Immature natural killer cell (primary cell): Measurements from ENCODE around the gene SIKE1. TPM values are rescaled to one million over a fixed set of nuclear protein-coding genes. Genes with fewer than 3 reads are reported as not detected.
A peak's percentile ranks its signal among the peaks of the same experiment; 100 is the strongest.
"Not testable (repeated sequence)": the region's sequence is repeated elsewhere in the genome, so short reads cannot be mapped to it uniquely, and the experiment has no call there.

Experiments used
- DNase-seq, 3 donors: peaks; one replicate each; pipeline ENCODE4 v3.0.0; 2022; ENCODE audit warnings: mixed read lengths in 1 of 3
- H3K27ac Mint-ChIP-seq, 6 donors: one replicate each; pipeline ENCODE4 v1.8.0; 2020; ENCODE audit warnings: mixed read lengths in 6 of 6, mild to moderate bottlenecking in 5 of 6, inconsistent platforms in 4 of 6, moderate library complexity in 3 of 6
- H3K27me3 Mint-ChIP-seq, 3 donors: one replicate each; pipeline ENCODE4 v1.8.0; 2020 to 2021; ENCODE audit warnings: low read depth in 3 of 3, mild to moderate bottlenecking in 3 of 3, mixed read lengths in 3 of 3, moderate library complexity in 3 of 3, inconsistent platforms in 1 of 3
- H3K36me3 Mint-ChIP-seq, 3 donors: one replicate each; pipeline ENCODE4 v1.8.0; 2020; ENCODE audit warnings: mixed read lengths in 3 of 3, inconsistent platforms in 2 of 3, mild to moderate bottlenecking in 2 of 3
- H3K4me1 Mint-ChIP-seq, 2 donors: one replicate each; pipeline ENCODE4 v1.8.0; 2020; ENCODE audit warnings: inconsistent platforms in 2 of 2, mild to moderate bottlenecking in 2 of 2, mixed read lengths in 2 of 2, moderate library complexity in 1 of 2
- H3K4me3 Mint-ChIP-seq, 5 donors: one replicate each; pipeline ENCODE4 v1.8.0; 2020; ENCODE audit warnings: mild to moderate bottlenecking in 5 of 5, mixed read lengths in 5 of 5, inconsistent platforms in 3 of 5, moderate library complexity in 3 of 5
- H3K9me3 Mint-ChIP-seq, 6 donors: one replicate each; pipeline ENCODE4 v1.8.0; 2020; ENCODE audit warnings: mild to moderate bottlenecking in 6 of 6, mixed read lengths in 6 of 6, inconsistent platforms in 4 of 6, moderate library complexity in 3 of 6
- polyA plus RNA-seq, 3 donors: library from polyadenylated mRNA; unstranded; fragments of 300-500 nt; fragmentation: Illumina TruSeq; gene quantifications; one replicate each; pipeline ENCODE4 v1.2.3, GENCODE V29; 2021

SIKE1 gene
- 10 to 100 TPM; 32.8 to 50.4 (median 37.9) TPM for polyA plus RNA-seq

DNA sequence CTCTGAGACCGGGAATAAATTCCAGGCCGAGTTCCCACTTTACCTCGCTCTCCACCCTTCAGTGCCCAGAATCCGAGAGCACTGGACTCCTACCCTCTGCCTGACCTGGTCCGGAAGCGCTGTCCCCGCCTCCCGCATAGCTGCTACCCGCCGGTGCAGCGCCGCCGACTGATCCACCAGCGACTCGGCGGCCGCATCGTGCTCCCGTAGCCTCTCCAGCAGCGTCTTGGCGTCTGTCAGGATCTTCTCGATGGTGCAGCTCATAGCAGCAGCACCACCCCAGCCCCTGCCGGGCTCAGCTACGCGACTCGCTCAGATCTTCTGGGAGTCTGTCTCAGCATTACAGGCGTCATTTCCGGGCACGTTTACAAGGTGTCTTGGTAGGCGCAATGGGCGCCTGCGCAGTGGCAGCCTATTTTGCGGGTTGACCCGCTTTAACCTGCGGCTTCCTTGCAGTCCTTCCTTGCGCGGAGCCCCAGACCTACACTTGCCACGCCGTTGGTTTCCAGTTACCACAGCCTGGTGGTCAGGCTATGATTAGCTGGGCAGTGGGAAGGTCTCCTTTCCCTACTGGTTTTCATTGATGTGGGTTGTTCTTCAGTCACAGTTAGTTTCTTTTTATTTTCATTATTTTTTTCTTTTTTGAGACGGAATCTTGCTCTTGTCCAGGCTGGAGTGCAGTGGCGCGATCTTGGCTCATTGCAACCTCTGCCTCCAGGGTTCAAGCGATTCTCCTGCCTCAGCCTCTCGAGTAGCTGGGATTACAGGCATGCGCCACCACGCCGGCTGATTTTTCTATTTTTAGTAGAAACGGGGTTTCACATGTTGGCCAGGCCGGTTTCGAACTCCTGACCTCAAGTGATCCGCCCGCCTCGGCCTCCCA, at the start of gene SIKE1:
SIKE1 (minus strand) TSS at position 342 of the 883 bp plus-strand sequence; CDS start at position 264, 78 bp downstream.
- Mint-ChIP-seq H3K27me3 (peaks cover 7 to 16% (median 11%) of the 10 kb centered on the region in 3 donors), H3K4me3 (peak within 1 kb of the TSS; percentile 98 to 100 (median 100)), H3K27ac (peak within 1 kb of the TSS; percentile 94 to 100 (median 99)), H3K36me3 (peaks cover 6 to 23% (median 12%) of the 10 kb centered on the region in 3 donors), H3K9me3 (peaks cover 0 to under 1% (median 0%) of the 10 kb centered on the region in 6 donors), H3K4me1 (peaks cover 29 to 37% of the 10 kb centered on the region in 2 donors)
- peak; percentile 95 to 96 (median 95) for DNase-seq

GRCh38 chr1:114830075-114830474, 49.6 kb upstream of the SIKE1 start:
- not testable (repeated sequence) for H3K27ac Mint-ChIP-seq, H3K4me3 Mint-ChIP-seq

GRCh38 chr1:114828251-114828650, 47.8 kb upstream of the SIKE1 start:
- DNase-seq: no peak
- Mint-ChIP-seq H3K36me3 (no peaks in the 10 kb centered on the region), H3K4me3 (no peak overlapping the region), H3K27ac (no peak overlapping the region), H3K4me1 (no peaks in the 10 kb centered on the region), H3K9me3 (peaks cover 0 to 14% (median 8%) of the 10 kb centered on the region in 6 donors), H3K27me3 (peaks cover 2 to 10% (median 4%) of the 10 kb centered on the region in 3 donors)

More at GRCh38 chr1:114830075-114830474, 49.6 kb upstream of the SIKE1 start:
- not testable (repeated sequence) for H3K36me3 Mint-ChIP-seq, H3K4me1 Mint-ChIP-seq, H3K9me3 Mint-ChIP-seq, DNase-seq
- peaks cover 2 to 10% (median 4%) of the 10 kb centered on the region in 3 donors for H3K27me3 Mint-ChIP-seq

DNA sequence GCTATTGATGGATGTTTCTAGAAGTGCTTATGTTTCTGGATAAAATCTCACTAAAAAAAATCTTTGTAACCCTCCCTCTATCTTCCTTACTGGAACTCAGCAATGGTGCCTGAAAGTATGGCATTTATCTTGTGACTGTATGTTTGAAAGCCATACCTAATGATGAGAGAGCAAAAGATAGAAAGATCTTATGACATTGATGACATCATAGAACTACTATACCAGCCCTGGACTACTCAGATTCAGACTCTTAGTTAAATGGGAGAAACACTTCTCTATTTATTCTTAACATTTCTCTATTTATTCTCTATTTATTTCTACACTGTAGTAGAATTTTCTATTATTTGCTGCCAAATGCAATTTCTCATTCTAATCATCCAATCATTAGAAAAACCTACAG, 41.5 kb upstream of the SIKE1 start:
- Mint-ChIP-seq H3K27me3 (peaks cover 1 to 13% (median 5%) of the 10 kb centered on the region in 3 donors), H3K4me1 (no peaks in the 10 kb centered on the region), H3K9me3 (peaks cover 0 to 23% (median 16%) of the 10 kb centered on the region in 6 donors), H3K27ac (no peak overlapping the region), H3K4me3 (no peak overlapping the region), H3K36me3 (peaks cover 0 to 3% (median 0%) of the 10 kb centered on the region in 3 donors)
- no peak for DNase-seq

DNA sequence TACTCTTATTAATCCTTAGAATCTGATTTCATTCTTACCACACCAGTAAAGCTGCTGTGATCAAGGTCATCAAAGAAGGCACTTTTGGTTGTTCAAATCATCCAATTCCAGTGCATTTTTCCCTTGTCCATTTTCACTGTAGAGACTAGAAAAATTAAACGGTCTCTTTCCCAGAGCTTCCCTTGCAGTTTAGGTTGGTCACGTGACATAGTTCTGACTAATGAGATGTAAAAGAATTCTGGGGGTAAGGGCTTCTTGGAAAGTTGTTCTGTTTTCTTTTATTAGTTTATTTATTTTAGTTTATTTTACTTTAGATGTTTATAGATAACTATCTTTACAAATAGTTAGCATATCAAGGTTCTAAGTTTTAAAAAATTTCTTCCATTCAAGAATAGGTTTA, 39.9 kb upstream of the SIKE1 start:
- Mint-ChIP-seq H3K27ac (no peak overlapping the region), H3K36me3 (peaks cover 0 to 3% (median 0%) of the 10 kb centered on the region in 3 donors), H3K27me3 (peaks cover 0 to 13% (median 5%) of the 10 kb centered on the region in 3 donors), H3K4me1 (no peaks in the 10 kb centered on the region), H3K9me3 (peaks cover 0 to 21% (median 15%) of the 10 kb centered on the region in 6 donors), H3K4me3 (no peak overlapping the region)
- no peak for DNase-seq

DNA sequence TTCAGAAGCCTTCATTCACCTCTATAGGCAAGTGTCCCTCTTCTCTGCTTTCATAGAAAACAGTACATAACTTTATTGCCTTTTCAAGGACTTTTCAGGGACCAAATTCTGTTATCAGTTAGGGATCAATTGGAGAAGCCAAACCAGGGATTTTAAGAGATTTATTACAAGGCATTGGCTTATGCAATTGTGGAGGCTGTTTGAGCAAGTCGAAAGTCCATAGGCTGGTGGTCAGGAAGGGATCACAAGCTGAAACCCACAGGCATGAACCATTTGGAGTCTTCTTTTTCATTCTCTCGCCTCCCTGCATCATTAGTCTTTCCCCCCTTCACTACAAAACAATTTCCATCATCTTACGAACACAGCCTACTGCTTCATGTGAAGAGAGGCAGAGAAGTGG, 39.4 kb upstream of the SIKE1 start:
- Mint-ChIP-seq H3K9me3 (peaks cover 0 to 20% (median 13%) of the 10 kb centered on the region in 6 donors), H3K27ac (no peak overlapping the region), H3K27me3 (peaks cover 0 to 10% (median 5%) of the 10 kb centered on the region in 3 donors), H3K4me1 (no peaks in the 10 kb centered on the region), H3K36me3 (peaks cover 0 to 3% (median 0%) of the 10 kb centered on the region in 3 donors), H3K4me3 (no peak overlapping the region)
- no peak for DNase-seq

DNA sequence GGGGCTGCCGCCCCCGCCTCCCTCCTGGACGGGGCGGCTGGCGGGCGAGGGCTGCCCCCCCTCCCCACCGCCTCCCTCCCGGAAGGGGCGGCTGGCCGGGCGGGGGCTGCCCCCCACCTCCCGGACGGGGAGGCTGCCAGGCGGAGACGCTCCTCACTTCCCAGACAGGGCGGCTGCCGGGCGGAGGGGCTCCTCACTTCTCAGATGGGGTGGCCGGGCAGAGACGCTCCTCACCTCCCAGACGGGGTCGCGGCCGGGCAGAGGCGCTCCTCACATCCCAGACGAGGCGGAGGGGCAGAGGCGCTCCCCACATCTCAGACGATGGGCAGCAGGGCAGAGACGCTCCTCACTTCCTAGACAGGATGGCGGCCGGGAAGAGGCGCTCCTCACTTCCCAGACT, 24.0 kb upstream of the SIKE1 start:
- not testable (repeated sequence) for H3K4me1 Mint-ChIP-seq, H3K9me3 Mint-ChIP-seq, H3K4me3 Mint-ChIP-seq, H3K27ac Mint-ChIP-seq, DNase-seq, H3K36me3 Mint-ChIP-seq
- peaks cover 2 to 19% (median 10%) of the 10 kb centered on the region in 3 donors for H3K27me3 Mint-ChIP-seq

DNA sequence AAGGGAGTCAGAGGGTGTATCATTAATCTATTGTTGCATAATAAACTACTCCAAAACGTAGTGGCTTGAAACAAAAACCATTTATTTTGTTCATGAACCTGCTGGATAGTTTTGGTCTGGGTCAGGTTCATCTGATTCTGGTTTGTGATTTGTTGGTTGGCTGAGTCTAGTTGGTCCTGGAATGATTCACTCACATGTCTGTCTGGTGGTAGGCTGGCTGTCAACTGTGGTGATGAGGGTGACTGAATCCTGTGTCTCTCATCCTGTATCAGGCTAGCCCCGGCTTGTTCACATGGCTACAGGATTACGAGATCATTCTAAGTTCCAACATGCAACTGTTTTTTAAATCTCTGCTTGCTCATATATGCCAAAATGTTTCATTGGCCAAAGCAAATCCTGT, 22.5 kb upstream of the SIKE1 start:
- H3K27ac Mint-ChIP-seq: no peak overlapping the region
- peaks cover 2 to 13% (median 11%) of the 10 kb centered on the region in 3 donors for H3K27me3 Mint-ChIP-seq
- DNase-seq: no peak
- H3K4me1 Mint-ChIP-seq: no peaks in the 10 kb centered on the region
- H3K4me3 Mint-ChIP-seq: no peak overlapping the region
- no peaks in the 10 kb centered on the region for H3K9me3 Mint-ChIP-seq
- no peaks in the 10 kb centered on the region for H3K36me3 Mint-ChIP-seq

GRCh38 chr1:114794038-114794437, 13.6 kb upstream of the SIKE1 start:
- Mint-ChIP-seq H3K9me3 (peaks cover 0 to 2% (median 0%) of the 10 kb centered on the region in 6 donors), H3K27me3 (peaks cover 8 to 13% (median 8%) of the 10 kb centered on the region in 3 donors), H3K36me3 (no peaks in the 10 kb centered on the region), H3K4me1 (no peaks in the 10 kb centered on the region), H3K4me3 (no peak overlapping the region), H3K27ac (no peak overlapping the region)
- no peak for DNase-seq

DNA sequence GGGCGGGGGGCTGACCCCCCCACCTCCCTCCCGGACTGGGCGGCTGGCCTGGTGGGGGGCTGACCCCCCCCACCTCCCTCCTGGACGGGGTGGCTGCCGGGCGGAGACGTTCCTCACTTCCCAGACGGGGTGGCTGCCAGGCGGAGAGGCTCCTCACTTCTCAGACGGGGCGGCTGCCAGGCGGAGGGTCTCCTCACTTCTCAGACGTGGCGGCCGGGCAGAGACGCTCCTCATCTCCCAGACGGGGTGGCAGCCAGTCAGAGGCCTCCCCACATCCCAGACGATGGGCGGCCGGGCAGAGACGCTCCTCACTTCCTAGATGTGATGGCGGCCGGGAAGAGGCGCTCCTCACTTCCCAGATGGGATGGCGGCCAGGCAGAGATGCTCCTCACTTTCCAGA, 10.1 kb upstream of the SIKE1 start:
- H3K9me3 Mint-ChIP-seq: peaks cover 10 to 22% (median 19%) of the 10 kb centered on the region in 6 donors
- not testable (repeated sequence) for H3K4me1 Mint-ChIP-seq, H3K4me3 Mint-ChIP-seq, H3K27ac Mint-ChIP-seq, DNase-seq
- H3K36me3 Mint-ChIP-seq: peaks cover 0 to 10% (median 0%) of the 10 kb centered on the region in 3 donors
- peaks cover 7 to 25% (median 13%) of the 10 kb centered on the region in 3 donors for H3K27me3 Mint-ChIP-seq

DNA sequence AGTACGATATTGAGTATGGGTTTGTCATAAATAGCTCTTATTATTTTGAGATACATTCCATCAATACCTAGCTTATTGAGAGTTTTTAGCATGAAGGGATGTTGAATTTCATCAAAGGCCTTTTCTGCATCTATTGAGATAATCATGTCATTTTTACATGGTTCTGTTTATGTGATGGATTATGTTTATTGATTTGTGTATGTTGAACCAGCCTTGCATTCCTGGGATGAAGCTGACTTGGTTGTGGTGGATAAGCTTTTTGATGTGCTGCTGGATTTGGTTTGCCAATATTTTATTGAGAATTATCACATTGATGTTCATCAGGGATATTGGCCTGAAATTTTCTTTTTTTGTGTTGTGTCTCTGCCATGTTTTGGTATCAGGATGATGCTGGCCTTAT, 6.0 kb upstream of the SIKE1 start:
- H3K9me3 Mint-ChIP-seq: peaks cover 10 to 22% (median 19%) of the 10 kb centered on the region in 6 donors
- H3K27me3 Mint-ChIP-seq: peaks cover 10 to 19% (median 10%) of the 10 kb centered on the region in 3 donors
- not testable (repeated sequence) for H3K4me3 Mint-ChIP-seq, H3K27ac Mint-ChIP-seq, H3K4me1 Mint-ChIP-seq, DNase-seq
- H3K36me3 Mint-ChIP-seq: peaks cover 0 to 10% (median 0%) of the 10 kb centered on the region in 3 donors

GRCh38 chr1:114782476-114782875, 2.0 kb upstream of the SIKE1 start:
- peaks cover 10 to 18% (median 17%) of the 10 kb centered on the region in 6 donors for H3K9me3 Mint-ChIP-seq
- peaks cover 29 to 37% of the 10 kb centered on the region in 2 donors for H3K4me1 Mint-ChIP-seq
- no peak overlapping the region for H3K4me3 Mint-ChIP-seq
- H3K36me3 Mint-ChIP-seq: peaks cover 3 to 11% (median 8%) of the 10 kb centered on the region in 3 donors
- DNase-seq: no peak
- no peak overlapping the region for H3K27ac Mint-ChIP-seq
- peaks cover 12 to 20% (median 17%) of the 10 kb centered on the region in 3 donors for H3K27me3 Mint-ChIP-seq

DNA sequence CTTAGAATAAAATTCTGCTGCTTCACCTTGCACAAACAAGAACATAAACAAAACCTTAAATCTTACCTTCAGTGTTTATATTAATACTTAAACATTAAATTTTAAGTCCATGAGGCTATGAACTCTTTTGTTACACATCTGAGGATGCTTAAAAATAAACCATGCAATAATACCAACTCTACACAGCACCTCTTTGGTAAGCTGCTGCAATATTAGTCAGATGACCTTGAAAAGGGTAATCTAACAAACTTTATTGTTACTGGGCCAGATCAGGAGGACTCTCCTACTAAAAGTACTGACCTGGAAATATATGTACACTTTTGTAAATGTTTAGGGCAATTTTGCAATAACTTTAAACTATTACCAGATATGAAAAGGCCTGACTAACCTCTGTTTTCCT, 763 bp downstream of the SIKE1 start:
- no peak for DNase-seq
- Mint-ChIP-seq H3K27me3 (peaks cover 7 to 13% (median 11%) of the 10 kb centered on the region in 3 donors), H3K9me3 (no peaks in the 10 kb centered on the region), H3K4me1 (peaks cover 29 to 37% of the 10 kb centered on the region in 2 donors), H3K27ac (peak overlapping the region; percentile 94 to 100 (median 99)), H3K4me3 (peak overlapping the region; percentile 98 to 100 (median 100)), H3K36me3 (peaks cover 6 to 29% (median 12%) of the 10 kb centered on the region in 3 donors)

GRCh38 chr1:114776726-114777125, 3.8 kb downstream of the SIKE1 start:
- H3K9me3 Mint-ChIP-seq, H3K4me3 Mint-ChIP-seq, H3K27ac Mint-ChIP-seq, DNase-seq: not testable (repeated sequence)
- H3K27me3 Mint-ChIP-seq: peaks cover 7 to 11% (median 10%) of the 10 kb centered on the region in 3 donors
- H3K36me3 Mint-ChIP-seq: peaks cover 11 to 38% (median 12%) of the 10 kb centered on the region in 3 donors
- peaks cover 29 to 37% of the 10 kb centered on the region in 2 donors for H3K4me1 Mint-ChIP-seq
